ENCODE measurements around the gene GAS6.
A peak's percentile ranks its signal among the peaks of the same experiment; 100 is the strongest.

GAS6 gene

DNA sequence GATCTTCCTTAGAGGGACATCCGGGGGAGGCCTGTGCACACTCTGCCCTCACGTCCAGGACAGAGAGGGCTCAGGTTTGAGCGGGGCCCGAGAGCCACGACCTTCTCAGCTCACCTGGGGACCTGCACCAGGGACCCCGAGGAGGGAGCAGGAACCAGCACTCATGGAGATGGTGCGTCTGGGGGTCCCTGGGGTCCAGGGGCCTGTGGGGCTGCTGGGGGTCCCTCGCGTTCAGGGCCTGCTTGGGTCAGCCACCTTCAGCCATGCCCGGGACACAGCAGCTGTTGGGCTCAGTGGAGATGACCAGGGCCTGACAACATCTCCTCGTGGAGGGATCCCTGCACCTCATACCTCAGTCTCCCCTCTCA, 57.8 kb downstream of the GAS6 start:
- no peak for DNase-seq (ENCODE audit: low spot score in 2 of 2)
- no peaks in the 10 kb centered on the region for H3K4me1 ChIP-seq
- no peaks in the 10 kb centered on the region for H3K27me3 ChIP-seq (ENCODE audit: low read depth)
- H3K36me3 ChIP-seq (replicated peaks), result no peaks in the 10 kb centered on the region
- H3K4me3 ChIP-seq, result no peak overlapping the region
- in situ Hi-C loops (cut with MboI; ENCODE audit: low sequenced_read_pairs), result no loop called here
- H3K9me3 ChIP-seq, result peaks cover 5% of the 10 kb centered on the region; the same call in 1 of the 2 replicates

DNA sequence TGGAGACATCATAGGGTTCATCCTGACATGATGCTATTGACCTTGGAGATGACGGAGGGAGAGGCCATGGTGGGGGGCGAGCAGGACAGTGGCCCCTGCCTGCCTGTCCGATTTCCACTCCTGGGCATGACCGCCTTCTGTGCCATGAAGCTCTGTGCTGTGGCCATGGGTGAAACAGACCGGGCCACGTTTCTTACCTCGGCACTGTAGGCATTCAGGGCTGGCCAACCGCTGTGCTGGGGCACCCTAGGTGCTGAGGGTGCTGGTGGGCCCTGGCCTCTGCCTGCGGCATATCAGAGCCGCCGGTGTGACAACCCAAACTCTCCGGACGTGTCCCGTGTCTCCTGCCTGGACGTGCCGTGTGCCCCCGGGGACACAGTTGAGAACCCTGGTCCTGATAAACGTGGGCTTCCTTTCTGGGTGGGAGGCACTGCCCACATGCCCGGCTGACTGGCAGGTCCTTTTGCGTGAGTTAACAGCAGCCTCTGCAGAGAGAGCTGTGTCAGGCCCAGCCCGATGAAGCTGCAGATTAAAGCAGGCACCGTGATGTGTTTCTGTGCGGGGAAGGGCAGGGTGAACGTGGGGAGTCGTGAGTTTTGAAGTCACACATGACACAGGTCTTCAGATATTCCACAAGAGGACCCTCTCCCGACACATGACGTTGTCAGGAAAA, 58.3 kb downstream of the GAS6 start:
- no peak overlapping the region for H3K4me3 ChIP-seq
- in situ Hi-C loops (cut with MboI; ENCODE audit: low sequenced_read_pairs), result no loop called here
- H3K9me3 ChIP-seq, result peaks cover 5% of the 10 kb centered on the region; the same call in 1 of the 2 replicates
- no peaks in the 10 kb centered on the region for H3K36me3 ChIP-seq (replicated peaks)
- H3K4me1 ChIP-seq, result no peaks in the 10 kb centered on the region
- H3K27me3 ChIP-seq (ENCODE audit: low read depth), result no peaks in the 10 kb centered on the region
- DNase-seq (ENCODE audit: low spot score in 2 of 2), result no peak

DNA sequence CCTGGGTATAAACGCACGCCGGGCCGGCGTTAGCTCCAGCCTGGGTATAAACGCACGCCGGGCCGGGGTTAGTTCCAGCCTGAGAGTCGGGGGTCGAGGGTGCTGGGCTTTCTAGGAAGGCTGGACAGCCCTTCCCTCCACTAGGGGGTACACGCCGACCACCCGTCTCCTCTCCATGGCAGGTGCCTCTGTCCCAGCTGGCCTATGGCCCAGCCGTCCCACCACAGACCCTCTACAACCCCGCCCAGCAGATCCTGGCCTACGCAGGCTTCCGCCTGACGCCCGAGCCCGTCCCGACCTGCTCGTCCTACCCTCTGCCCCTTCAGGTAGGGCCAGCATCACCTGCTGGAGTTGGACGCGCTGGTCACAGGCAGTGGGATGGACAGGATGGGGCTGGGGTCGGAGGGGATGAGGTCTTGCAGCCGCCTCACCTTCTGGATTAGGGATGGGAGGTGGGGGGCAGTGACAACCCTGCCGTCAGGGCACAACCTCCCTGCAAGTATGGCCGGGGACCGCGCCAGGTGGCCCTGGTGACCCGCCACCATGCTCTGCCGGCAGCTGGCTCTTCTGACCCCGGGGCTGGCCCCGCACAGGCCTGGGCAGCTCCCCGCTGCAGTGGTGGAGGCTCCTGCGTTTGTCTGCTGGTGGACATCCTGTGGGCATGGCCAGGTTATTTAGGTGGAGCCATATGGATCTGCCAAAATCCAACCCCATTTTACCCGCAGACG, 59.0 kb downstream of the GAS6 start:
- H3K36me3 ChIP-seq (replicated peaks), result no peaks in the 10 kb centered on the region
- in situ Hi-C loops (cut with MboI; ENCODE audit: low sequenced_read_pairs), result no loop called here
- no peaks in the 10 kb centered on the region for H3K27me3 ChIP-seq (ENCODE audit: low read depth)
- H3K4me1 ChIP-seq, result no peaks in the 10 kb centered on the region
- peaks cover 5% of the 10 kb centered on the region; the same call in 1 of the 2 replicates for H3K9me3 ChIP-seq
- DNase-seq (ENCODE audit: low spot score in 2 of 2), result no peak
- no peak overlapping the region for H3K4me3 ChIP-seq

DNA sequence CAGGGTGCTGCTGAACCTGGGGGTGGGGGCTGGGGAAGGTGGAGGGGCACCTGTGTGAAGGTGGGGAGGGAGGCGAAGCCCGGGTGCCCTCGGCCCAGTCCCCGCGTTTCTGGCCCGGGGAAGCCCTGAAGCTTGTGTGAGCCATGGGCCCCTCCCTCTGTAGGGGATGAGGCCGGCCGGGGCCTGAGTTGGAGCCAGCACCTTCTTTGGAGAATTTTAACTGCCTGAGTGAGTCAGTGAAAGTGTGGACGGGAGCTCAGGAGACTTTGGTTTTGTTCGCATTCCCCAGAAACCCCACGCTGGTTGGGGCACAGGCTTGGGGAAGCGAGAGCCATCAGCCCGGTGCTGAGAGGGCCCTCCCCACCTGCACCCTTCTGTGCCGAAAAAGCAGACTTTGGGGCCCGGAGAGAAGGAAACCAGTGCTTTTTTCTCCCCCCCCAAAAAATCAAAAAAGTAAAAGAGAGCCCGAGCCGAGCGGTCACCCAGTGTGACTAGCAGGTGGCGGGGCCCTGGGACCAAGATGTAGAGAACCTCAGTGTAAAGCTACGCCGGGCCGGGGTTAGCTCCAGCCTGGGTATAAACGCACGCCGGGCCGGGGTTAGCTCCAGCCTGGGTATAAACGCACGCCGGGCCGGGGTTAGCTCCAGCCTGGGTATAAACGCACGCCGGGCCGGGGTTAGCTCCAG, 59.7 kb downstream of the GAS6 start:
- in situ Hi-C loops (cut with MboI; ENCODE audit: low sequenced_read_pairs), result no loop called here
- DNase-seq (ENCODE audit: low spot score in 2 of 2), result no peak

DNA sequence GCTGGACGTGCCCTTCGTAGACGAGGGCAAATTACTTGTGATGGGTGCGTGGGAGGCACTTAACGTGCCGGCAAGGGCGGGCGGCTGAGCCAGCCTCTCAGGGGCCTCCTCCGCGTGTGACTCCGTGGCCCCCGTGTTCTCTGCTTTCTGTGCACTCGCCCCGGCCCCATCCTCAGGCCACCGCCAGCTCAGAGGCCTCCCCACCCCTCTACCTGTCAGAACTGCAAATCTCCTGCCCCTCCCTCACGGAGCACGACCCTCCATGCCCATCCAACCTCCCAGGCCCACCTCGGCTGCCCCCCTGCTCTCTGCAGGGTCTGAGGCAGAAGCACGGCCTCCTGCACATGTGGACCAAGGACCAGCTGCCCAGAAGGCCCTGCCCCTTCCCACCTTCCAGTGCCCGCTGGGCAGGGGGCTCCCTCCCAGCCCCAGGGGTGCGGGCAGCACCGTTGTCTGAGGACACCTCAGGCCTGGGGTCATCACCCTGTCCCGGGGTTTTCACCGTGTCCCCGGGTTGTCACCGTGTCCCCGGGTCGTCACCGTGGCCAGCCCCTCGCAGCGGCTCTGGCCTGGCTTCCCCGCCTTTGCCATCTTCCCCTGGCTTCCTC, 60.4 kb downstream of the GAS6 start:
- Histone ChIP-seq H3K36me3 (replicated peaks) (no peaks in the 10 kb centered on the region), H3K9me3 (peaks cover 5% of the 10 kb centered on the region; the same call in 1 of the 2 replicates), H3K27me3 (ENCODE audit: low read depth) (no peaks in the 10 kb centered on the region), H3K4me3 (no peak overlapping the region), H3K4me1 (no peaks in the 10 kb centered on the region)
- no peak for DNase-seq (ENCODE audit: low spot score in 2 of 2)
- in situ Hi-C loops (cut with MboI; ENCODE audit: low sequenced_read_pairs), result no loop called here

More for the DNA sequence above, 59.7 kb downstream of the GAS6 start:
- peaks cover 5% of the 10 kb centered on the region; the same call in 1 of the 2 replicates for H3K9me3 ChIP-seq
- H3K36me3 ChIP-seq (replicated peaks), result no peaks in the 10 kb centered on the region
- H3K27me3 ChIP-seq (ENCODE audit: low read depth), result no peaks in the 10 kb centered on the region
- H3K4me1 ChIP-seq, result no peaks in the 10 kb centered on the region
- no peak overlapping the region for H3K4me3 ChIP-seq

DNA sequence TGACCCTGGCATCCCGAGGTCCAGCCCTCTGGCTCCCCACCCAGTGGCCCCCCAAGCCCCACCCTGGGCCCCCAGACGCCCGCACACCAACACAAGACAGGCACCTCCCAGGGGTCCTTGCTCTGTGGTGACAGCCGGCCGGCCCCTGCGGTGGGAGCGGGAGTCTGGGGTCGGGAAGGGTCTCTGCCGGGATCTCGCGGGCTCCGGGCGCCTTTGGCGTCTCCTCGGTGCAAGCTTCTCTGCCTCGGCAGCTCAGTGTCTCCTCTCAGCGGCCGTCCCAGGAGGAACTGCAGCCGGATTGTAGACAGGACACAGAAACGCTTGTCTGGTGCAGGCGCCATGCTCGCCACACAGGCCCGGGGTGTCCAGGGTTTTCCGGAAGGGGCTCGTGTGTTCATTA, 61.1 kb downstream of the GAS6 start:
- H3K4me3 ChIP-seq, result no peak overlapping the region
- in situ Hi-C loops (cut with MboI; ENCODE audit: low sequenced_read_pairs), result no loop called here
- H3K27me3 ChIP-seq (ENCODE audit: low read depth), result no peaks in the 10 kb centered on the region
- DNase-seq (ENCODE audit: low spot score in 2 of 2), result no peak
- no peaks in the 10 kb centered on the region for H3K4me1 ChIP-seq
- no peaks in the 10 kb centered on the region for H3K36me3 ChIP-seq (replicated peaks)
- H3K9me3 ChIP-seq, result peaks cover under 1% of the 10 kb centered on the region; the same call in 1 of the 2 replicates

DNA sequence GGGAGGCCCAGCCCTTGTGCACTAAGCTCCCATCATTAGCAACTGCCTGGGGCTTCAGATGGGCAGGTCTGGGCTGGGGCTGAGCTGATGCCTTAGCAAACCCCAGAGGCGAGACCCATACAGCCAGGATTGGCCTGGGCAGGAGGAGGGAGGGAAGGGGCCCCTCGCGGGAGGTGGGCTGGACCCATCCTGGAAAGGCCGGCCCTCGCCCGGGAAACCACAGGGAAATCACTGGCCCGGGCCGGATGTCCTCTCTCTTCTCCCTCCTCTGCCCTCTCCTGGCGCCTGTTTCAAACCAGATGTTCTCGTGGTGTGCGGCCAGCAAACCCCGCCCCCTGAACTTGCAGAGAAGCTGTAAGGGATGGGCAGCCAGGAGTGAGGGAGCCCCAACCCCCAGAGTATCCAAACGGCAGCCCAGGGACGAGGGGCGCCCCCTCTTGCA, 61.8 kb downstream of the GAS6 start:
- no peaks in the 10 kb centered on the region for H3K36me3 ChIP-seq (replicated peaks)
- no peaks in the 10 kb centered on the region for H3K4me1 ChIP-seq
- H3K4me3 ChIP-seq, result no peak overlapping the region
- H3K27me3 ChIP-seq (ENCODE audit: low read depth), result no peaks in the 10 kb centered on the region
- peak in 1 of 2 experiments; percentile 29 for DNase-seq (ENCODE audit: low spot score in 2 of 2)
- no peaks in the 10 kb centered on the region for H3K9me3 ChIP-seq
- in situ Hi-C loops (cut with MboI; ENCODE audit: low sequenced_read_pairs), result no loop called here

DNA sequence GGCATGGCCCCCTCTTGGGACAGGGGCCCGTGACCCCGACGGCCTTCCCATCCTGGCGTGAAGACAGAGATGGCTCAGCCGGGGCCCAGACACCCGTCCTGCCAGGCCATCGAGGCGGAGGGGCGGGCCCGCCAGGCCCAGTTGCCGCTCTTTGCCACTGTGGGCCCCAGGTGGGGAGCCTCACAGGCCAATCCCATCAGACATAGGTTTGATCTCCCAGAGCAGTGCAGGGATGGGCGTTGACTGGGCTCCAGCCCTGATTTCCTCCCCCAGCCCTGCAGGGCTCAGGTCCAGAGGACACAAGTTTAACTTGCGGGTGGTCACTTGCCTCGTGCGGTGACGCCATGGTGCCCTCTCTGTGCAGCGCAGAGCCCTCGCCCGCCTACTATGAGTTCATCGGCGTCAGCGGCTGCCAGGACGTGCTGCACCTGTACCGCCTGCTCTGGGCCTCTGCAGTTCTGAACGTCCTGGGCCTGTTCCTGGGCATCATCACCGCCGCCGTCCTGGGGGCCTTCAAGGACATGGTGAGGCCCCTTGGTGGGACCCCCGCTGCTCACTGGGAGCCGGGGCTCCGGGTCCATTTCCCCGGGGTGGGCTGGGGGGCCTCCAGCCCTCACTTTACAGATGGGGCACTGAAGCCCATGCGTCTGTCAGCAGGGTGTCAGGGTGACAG, 62.5 kb downstream of the GAS6 start:
- Histone ChIP-seq H3K9me3 (no peaks in the 10 kb centered on the region), H3K36me3 (replicated peaks) (no peaks in the 10 kb centered on the region), H3K27me3 (ENCODE audit: low read depth) (no peaks in the 10 kb centered on the region), H3K4me3 (no peak overlapping the region), H3K4me1 (no peaks in the 10 kb centered on the region)
- DNase-seq (ENCODE audit: low spot score in 2 of 2), result no peak
- in situ Hi-C loops (cut with MboI; ENCODE audit: low sequenced_read_pairs), result no loop called here

DNA sequence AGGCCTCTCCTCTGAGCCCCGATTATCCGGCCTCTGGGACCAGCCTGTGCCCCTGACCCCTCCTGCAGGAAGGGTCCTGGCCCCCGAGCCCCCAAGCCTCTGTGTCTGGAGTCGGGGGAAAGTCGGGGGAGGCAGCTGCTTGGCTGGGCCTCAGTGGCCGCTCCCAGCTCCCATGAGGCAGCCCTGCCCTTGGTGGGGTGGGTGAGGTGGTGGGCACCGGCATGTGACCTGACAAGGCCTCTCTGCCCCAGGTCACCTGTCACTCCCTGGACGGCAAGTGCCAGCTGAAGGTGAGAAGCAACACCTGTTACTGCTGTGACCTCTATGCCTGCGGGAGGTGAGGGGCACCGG, 63.3 kb downstream of the GAS6 start:
- H3K27me3 ChIP-seq (ENCODE audit: low read depth), result no peaks in the 10 kb centered on the region
- no peaks in the 10 kb centered on the region for H3K9me3 ChIP-seq
- no peaks in the 10 kb centered on the region for H3K4me1 ChIP-seq
- no peak for DNase-seq (ENCODE audit: low spot score in 2 of 2)
- no peaks in the 10 kb centered on the region for H3K36me3 ChIP-seq (replicated peaks)
- in situ Hi-C loops (cut with MboI; ENCODE audit: low sequenced_read_pairs), result no loop called here
- no peak overlapping the region for H3K4me3 ChIP-seq

DNA sequence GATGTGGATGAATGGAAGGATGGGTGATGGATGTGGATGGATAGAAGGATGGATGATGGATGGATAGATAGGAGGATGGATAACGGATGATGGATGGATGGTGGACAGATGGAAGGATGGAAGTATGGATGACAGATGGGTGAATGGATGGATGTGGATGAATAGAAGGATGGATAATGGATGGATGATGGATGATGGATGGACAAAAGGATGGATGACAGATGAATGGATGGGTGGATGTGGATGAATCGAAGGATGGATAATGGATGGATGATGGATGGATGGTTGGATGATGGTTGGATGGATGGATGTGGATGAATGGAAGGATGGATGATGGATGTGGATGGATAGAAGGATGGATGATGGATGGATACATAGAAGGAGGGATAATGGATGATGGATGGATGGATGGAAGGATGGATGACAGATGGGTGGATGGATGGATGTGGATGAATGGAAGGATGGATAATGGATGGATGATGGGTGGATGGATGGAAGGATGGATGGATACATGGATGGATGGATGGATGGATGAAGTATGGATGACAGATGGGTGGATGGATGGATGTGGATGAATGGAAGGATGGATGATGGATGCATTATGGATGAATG, 65.6 kb downstream of the GAS6 start:
- in situ Hi-C loops (cut with MboI; ENCODE audit: low sequenced_read_pairs), result no loop called here
- no peak overlapping the region for H3K4me3 ChIP-seq
- H3K9me3 ChIP-seq, result no peaks in the 10 kb centered on the region
- no peak for DNase-seq (ENCODE audit: low spot score in 2 of 2)
- no peaks in the 10 kb centered on the region for H3K36me3 ChIP-seq (replicated peaks)
- no peaks in the 10 kb centered on the region for H3K4me1 ChIP-seq
- no peaks in the 10 kb centered on the region for H3K27me3 ChIP-seq (ENCODE audit: low read depth)

DNA sequence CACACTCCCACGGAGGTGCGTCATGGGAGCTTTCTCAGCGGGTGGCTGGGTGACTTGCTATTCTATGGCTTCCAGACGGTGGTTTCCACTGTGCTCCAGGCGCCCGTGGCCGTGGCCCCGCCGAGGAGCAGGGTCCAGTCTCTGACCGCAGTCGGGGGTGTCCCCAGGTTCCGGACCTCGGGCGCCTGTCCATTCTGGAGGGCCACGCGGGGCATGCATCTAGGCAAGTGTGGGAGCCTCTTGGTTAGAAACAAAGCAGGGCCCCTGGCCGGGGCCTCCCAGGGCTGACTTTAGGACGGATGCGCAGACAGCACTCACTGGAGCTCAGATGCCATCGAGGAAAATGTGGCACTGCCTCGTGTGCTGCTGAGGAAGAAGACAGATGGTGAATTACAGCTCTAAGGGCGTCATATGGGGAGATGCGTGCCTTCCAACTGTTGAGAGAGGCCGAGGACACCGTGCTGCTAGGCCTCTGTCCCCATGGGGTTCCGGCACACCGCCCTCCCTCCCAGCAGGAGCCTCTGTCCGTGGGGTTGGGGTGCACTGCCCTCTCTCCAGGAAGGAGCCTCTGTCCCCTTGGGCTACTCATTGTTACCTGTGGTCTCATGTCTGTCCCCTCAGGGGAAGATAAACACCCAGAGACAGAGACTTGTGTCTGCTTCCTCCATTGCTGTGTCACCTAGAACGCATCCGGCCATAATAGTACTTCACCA, 66.8 kb downstream of the GAS6 start:
- Histone ChIP-seq H3K4me1 (no peaks in the 10 kb centered on the region), H3K4me3 (no peak overlapping the region), H3K36me3 (replicated peaks) (no peaks in the 10 kb centered on the region), H3K27me3 (ENCODE audit: low read depth) (no peaks in the 10 kb centered on the region), H3K9me3 (no peaks in the 10 kb centered on the region)
- in situ Hi-C loops (cut with MboI; ENCODE audit: low sequenced_read_pairs), result no loop called here
- DNase-seq (ENCODE audit: low spot score in 2 of 2), result no peak

DNA sequence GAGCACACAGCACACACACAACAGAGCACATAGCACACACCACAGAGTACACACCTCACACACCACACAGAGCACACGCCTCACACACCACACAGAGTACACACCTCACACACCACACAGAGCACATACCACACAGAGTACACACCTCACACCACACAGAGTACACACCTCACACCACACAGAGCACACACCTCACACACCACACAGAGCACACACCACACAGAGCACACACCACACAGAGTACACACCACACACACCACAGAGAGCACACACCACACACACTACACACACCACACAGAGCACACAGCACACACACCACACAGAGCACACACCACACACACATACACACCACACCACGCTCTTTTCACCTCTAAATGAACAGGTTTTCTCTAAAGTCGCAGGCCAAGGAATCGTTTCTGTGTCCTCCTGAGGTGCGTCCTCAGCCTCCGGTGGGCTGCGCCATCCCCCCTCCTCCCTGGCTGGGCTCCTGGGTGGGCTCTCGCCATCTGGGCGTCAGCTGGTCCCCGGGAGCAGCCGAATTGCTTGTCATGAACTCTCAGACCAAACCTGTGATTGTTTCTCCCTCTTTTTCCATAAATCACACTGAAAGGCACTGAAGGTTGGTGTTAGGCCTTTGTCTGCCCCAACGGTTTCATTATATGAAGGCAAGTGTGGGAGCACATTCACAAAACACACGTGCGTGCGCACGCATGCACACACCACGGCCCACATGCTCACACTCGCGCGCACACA, 67.5 kb downstream of the GAS6 start:
- Histone ChIP-seq H3K4me3 (no peak overlapping the region), H3K36me3 (replicated peaks) (no peaks in the 10 kb centered on the region), H3K4me1 (no peaks in the 10 kb centered on the region), H3K27me3 (ENCODE audit: low read depth) (no peaks in the 10 kb centered on the region), H3K9me3 (no peaks in the 10 kb centered on the region)
- in situ Hi-C loops (cut with MboI; ENCODE audit: low sequenced_read_pairs), result no loop called here
- DNase-seq (ENCODE audit: low spot score in 2 of 2), result no peak

Data from HAP-1 (cell line).